WTC11 (cell line): ENCODE data around the gene SLC9A6.

Experiments used
- ELF4 ChIP-seq: sonication (generic); formaldehyde crosslinking; IDR thresholded peaks from 2 replicates; pipeline ENCODE4 v1.8.1; 2022; ENCODE audit warnings: low read depth, mild to moderate bottlenecking, moderate library complexity, missing genetic modification reagents
- ESRRA ChIP-seq: sonication (generic); formaldehyde crosslinking; IDR thresholded peaks from 2 replicates; pipeline ENCODE4 v1.8.1; 2022; ENCODE audit warnings: mild to moderate bottlenecking, missing genetic modification reagents, borderline replicate concordance
- FOXK1 ChIP-seq: sonication (generic); formaldehyde crosslinking; IDR thresholded peaks from 2 replicates; pipeline ENCODE4 v1.8.0; 2022; ENCODE audit warnings: mild to moderate bottlenecking, moderate library complexity, missing genetic modification reagents
- IRF2 ChIP-seq: sonication (generic); formaldehyde crosslinking; IDR thresholded peaks from 2 replicates; pipeline ENCODE4 v1.8.0; 2022; ENCODE audit warnings: low read depth, missing genetic modification reagents, borderline replicate concordance
- NFYB ChIP-seq: sonication (generic); formaldehyde crosslinking; conservative IDR thresholded peaks from 2 replicates; pipeline ENCODE4 v1.8.0; 2022; ENCODE audit warnings: low read depth, missing genetic modification reagents
- NR3C1 ChIP-seq: sonication (generic); formaldehyde crosslinking; conservative IDR thresholded peaks from 2 replicates; pipeline ENCODE4 v1.8.1; 2023; ENCODE audit warnings: low read depth, mild to moderate bottlenecking, missing genetic modification reagents
- ZNF138 ChIP-seq: sonication (generic); formaldehyde crosslinking; conservative IDR thresholded peaks from 2 replicates; pipeline ENCODE4 v1.8.1; 2022; ENCODE audit warnings: mild to moderate bottlenecking, moderate library complexity, missing genetic modification reagents
- TF ChIP-seq, protein P1 (sequence below): fragments of 200-600 bp; IDR thresholded peaks from 2 replicates; pipeline ENCODE4 v1.8.0; 2022; ENCODE audit warnings: antibody characterized with exemption
- TF ChIP-seq, protein P2 (sequence below): sonication (generic); formaldehyde crosslinking; conservative IDR thresholded peaks from 2 replicates; pipeline ENCODE4 v1.8.1; 2022; ENCODE audit warnings: mild to moderate bottlenecking, missing genetic modification reagents
- TF ChIP-seq, protein P3 (sequence below): sonication (generic); formaldehyde crosslinking; IDR thresholded peaks from 2 replicates; pipeline ENCODE4 v1.8.1; 2023; ENCODE audit warnings: mild to moderate bottlenecking, moderate library complexity, missing genetic modification reagents
- TF ChIP-seq, protein P4 (sequence below): sonication (generic); formaldehyde crosslinking; IDR thresholded peaks from 2 replicates; pipeline ENCODE4 v1.8.1; 2022; ENCODE audit warnings: low read depth, missing genetic modification reagents, borderline replicate concordance
- TF ChIP-seq, protein P5 (sequence below): sonication (generic); formaldehyde crosslinking; IDR thresholded peaks from 2 replicates; pipeline ENCODE4 v1.8.0; 2022; ENCODE audit warnings: mild to moderate bottlenecking, missing genetic modification reagents

DNA sequence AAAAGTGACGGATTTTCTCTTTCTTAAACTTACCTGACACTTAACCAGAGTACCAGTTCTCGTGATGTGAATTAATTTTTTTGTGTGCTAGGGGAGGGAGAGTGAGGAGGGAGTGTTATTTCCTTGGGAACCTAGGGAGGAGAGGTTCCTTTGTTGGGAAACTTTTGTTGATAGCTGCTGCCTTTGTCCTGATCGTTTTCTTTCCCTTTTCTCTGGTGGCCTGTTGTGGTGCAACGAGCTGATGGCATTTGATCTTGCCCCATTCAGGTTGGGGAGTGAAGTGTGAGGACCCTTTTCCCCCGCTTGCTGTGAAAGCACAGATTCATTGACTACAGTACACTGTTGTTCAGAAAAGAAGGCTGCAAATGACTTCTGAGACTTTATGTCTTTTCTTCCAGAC is 59.8 kb downstream of the SLC9A6 start:
- TF ChIP-seq NR3C1 (CRISPR knock-in tag) = no peak
- TF ChIP-seq, protein P1, sequence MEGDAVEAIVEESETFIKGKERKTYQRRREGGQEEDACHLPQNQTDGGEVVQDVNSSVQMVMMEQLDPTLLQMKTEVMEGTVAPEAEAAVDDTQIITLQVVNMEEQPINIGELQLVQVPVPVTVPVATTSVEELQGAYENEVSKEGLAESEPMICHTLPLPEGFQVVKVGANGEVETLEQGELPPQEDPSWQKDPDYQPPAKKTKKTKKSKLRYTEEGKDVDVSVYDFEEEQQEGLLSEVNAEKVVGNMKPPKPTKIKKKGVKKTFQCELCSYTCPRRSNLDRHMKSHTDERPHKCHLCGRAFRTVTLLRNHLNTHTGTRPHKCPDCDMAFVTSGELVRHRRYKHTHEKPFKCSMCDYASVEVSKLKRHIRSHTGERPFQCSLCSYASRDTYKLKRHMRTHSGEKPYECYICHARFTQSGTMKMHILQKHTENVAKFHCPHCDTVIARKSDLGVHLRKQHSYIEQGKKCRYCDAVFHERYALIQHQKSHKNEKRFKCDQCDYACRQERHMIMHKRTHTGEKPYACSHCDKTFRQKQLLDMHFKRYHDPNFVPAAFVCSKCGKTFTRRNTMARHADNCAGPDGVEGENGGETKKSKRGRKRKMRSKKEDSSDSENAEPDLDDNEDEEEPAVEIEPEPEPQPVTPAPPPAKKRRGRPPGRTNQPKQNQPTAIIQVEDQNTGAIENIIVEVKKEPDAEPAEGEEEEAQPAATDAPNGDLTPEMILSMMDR = no peak
- TF ChIP-seq, protein P2, sequence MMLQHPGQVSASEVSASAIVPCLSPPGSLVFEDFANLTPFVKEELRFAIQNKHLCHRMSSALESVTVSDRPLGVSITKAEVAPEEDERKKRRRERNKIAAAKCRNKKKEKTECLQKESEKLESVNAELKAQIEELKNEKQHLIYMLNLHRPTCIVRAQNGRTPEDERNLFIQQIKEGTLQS (CRISPR knock-in tag) = no peak
- TF ChIP-seq ELF4 (CRISPR knock-in tag) = no peak
- no peak for TF ChIP-seq NFYB (CRISPR knock-in tag)
- TF ChIP-seq IRF2 (CRISPR knock-in tag) = no peak
- no peak for TF ChIP-seq ESRRA (CRISPR knock-in tag)
- TF ChIP-seq ZNF138 (CRISPR knock-in tag) = no peak
- no peak for TF ChIP-seq FOXK1 (CRISPR knock-in tag)
- TF ChIP-seq, protein P3, sequence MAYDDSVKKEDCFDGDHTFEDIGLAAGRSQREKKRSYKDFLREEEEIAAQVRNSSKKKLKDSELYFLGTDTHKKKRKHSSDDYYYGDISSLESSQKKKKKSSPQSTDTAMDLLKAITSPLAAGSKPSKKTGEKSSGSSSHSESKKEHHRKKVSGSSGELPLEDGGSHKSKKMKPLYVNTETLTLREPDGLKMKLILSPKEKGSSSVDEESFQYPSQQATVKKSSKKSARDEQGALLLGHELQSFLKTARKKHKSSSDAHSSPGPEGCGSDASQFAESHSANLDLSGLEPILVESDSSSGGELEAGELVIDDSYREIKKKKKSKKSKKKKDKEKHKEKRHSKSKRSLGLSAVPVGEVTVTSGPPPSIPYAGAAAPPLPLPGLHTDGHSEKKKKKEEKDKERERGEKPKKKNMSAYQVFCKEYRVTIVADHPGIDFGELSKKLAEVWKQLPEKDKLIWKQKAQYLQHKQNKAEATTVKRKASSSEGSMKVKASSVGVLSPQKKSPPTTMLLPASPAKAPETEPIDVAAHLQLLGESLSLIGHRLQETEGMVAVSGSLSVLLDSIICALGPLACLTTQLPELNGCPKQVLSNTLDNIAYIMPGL (CRISPR knock-in tag) = no peak
- TF ChIP-seq, protein P4, sequence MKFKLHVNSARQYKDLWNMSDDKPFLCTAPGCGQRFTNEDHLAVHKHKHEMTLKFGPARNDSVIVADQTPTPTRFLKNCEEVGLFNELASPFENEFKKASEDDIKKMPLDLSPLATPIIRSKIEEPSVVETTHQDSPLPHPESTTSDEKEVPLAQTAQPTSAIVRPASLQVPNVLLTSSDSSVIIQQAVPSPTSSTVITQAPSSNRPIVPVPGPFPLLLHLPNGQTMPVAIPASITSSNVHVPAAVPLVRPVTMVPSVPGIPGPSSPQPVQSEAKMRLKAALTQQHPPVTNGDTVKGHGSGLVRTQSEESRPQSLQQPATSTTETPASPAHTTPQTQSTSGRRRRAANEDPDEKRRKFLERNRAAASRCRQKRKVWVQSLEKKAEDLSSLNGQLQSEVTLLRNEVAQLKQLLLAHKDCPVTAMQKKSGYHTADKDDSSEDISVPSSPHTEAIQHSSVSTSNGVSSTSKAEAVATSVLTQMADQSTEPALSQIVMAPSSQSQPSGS (CRISPR knock-in tag) = no peak
- TF ChIP-seq, protein P5, sequence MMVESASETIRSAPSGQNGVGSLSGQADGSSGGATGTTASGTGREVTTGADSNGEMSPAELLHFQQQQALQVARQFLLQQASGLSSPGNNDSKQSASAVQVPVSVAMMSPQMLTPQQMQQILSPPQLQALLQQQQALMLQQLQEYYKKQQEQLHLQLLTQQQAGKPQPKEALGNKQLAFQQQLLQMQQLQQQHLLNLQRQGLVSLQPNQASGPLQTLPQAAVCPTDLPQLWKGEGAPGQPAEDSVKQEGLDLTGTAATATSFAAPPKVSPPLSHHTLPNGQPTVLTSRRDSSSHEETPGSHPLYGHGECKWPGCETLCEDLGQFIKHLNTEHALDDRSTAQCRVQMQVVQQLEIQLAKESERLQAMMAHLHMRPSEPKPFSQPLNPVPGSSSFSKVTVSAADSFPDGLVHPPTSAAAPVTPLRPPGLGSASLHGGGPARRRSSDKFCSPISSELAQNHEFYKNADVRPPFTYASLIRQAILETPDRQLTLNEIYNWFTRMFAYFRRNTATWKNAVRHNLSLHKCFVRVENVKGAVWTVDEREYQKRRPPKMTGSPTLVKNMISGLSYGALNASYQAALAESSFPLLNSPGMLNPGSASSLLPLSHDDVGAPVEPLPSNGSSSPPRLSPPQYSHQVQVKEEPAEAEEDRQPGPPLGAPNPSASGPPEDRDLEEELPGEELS = no peak
